SU-DHL-6 (cell line): ENCODE data around the gene EIF4EBP2.

Experiments used
- H2AFZ ChIP-seq: fragments of 200-600 bp; sonication (generic); 2 replicates; pipeline ENCODE4 v1.6.1; 2014; ENCODE audit warnings: low read depth, mild to moderate bottlenecking, moderate library complexity, mixed read lengths, antibody characterized with exemption, low read length; ENCODE audit not compliant: severe bottlenecking
- H3F3A ChIP-seq: fragments of 200-600 bp; shearing (Covaris generic); 2 replicates; pipeline ENCODE4 v1.6.0; 2016; ENCODE audit warnings: antibody characterized with exemption, mild to moderate bottlenecking; ENCODE audit not compliant: insufficient read depth
- H3K27ac ChIP-seq: fragments of 200-600 bp; sonication (generic); 2 replicates; pipeline ENCODE4 v1.5.1; 2016; ENCODE audit warnings: low read depth, mild to moderate bottlenecking, low read length, moderate library complexity, mixed read lengths
- H3K27me3 ChIP-seq: fragments of 200-600 bp; sonication (generic), shearing (Covaris generic); 2 replicates; pipeline ENCODE4 v1.6.0; 2014; ENCODE audit warnings: mild to moderate bottlenecking, low read length
- H3K36me3 ChIP-seq: fragments of 200-600 bp; sonication (generic); 2 replicates; pipeline ENCODE4 v1.6.1; 2014; ENCODE audit warnings: mild to moderate bottlenecking, low read length, mixed read lengths
- H3K4me2 ChIP-seq: fragments of 300-600, 200-600 bp; shearing (Covaris generic), sonication (generic); 2 replicates; pipeline ENCODE4 v1.6.0; 2014; ENCODE audit warnings: low read length, low read depth, mild to moderate bottlenecking; ENCODE audit not compliant: poor library complexity, severe bottlenecking
- H3K4me3 ChIP-seq: fragments of 200-600 bp; sonication (generic); 2 replicates; pipeline ENCODE4 v1.5.1; 2014; ENCODE audit warnings: antibody characterized with exemption, low read length, mild to moderate bottlenecking, mixed read lengths; ENCODE audit not compliant: insufficient read depth, poor library complexity, severe bottlenecking
- H3K79me2 ChIP-seq: fragments of 200-600 bp; sonication (generic); 2 replicates; pipeline ENCODE4 v1.6.1; 2014; ENCODE audit warnings: mild to moderate bottlenecking, low read length, moderate library complexity; ENCODE audit not compliant: insufficient read depth
- H3K9ac ChIP-seq: fragments of 200-600 bp; sonication (generic); 2 replicates; pipeline ENCODE4 v1.7.0; 2014; ENCODE audit warnings: mild to moderate bottlenecking, low read length
- H3K9me2 ChIP-seq: fragments of 200-600 bp; sonication (generic); replicated peaks from 2 replicates; pipeline ENCODE4 v1.6.1; 2014; ENCODE audit warnings: low read length; ENCODE audit not compliant: insufficient read depth
- H3K9me3 ChIP-seq: fragments of 200-600 bp; sonication (generic); 2 replicates; pipeline ENCODE4 v1.6.1; 2014; ENCODE audit warnings: low read length, mixed read lengths; ENCODE audit not compliant: insufficient read depth
- H4K20me1 ChIP-seq: fragments of 200-600 bp; sonication (generic); 2 replicates; pipeline ENCODE4 v1.6.1; 2014; ENCODE audit warnings: low read depth, mild to moderate bottlenecking, antibody characterized with exemption, low read length, moderate library complexity, mixed read lengths
- EZH2phosphoT487 ChIP-seq: fragments of 200-600 bp; sonication (generic), shearing (Covaris generic); conservative IDR thresholded peaks from 2 replicates; pipeline ENCODE4 v1.6.1; 2018; ENCODE audit warnings: mild to moderate bottlenecking, antibody characterized with exemption, low read length, moderate library complexity, mixed read lengths
- TF ChIP-seq, protein P1 (sequence below): fragments of 200-600 bp; sonication (generic); IDR thresholded peaks from one replicate; pipeline ENCODE4 v1.5.1; 2017; ENCODE audit warnings: antibody characterized with exemption, mild to moderate bottlenecking, low read length, moderate library complexity; ENCODE audit not compliant: insufficient read depth, poor library complexity, severe bottlenecking

Gene EIF4EBP2

DNA sequence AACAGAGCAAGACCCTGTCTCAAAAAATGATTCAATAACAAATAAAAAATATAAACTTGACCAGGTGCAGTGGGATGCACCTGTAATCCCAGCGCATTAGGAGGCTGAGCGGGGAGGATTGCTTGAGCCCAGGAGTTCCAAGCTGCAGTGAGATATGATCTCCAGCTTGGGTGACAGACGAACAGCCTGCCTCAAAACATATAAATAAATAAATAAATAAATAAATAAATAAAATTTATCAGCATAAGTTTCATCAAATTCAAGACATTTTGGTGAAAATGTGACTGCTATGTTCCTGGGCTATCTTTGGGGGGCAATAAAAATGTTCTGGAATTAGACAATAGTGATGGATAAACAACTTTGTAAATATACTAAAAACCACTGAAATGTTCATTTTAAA is 4.8 kb upstream of the EIF4EBP2 start:
- H3K4me3 ChIP-seq = no peak overlapping the region
- H3K79me2 ChIP-seq = peaks cover 2% of the 10 kb centered on the region; the same call in 1 of the 2 replicates
- no peaks in the 10 kb centered on the region for H3K36me3 ChIP-seq
- H3K9me2 ChIP-seq = no peaks in the 10 kb centered on the region
- no peak overlapping the region for H3K4me2 ChIP-seq
- no peak overlapping the region for H3K27ac ChIP-seq
- no peaks in the 10 kb centered on the region for H3K27me3 ChIP-seq
- H3F3A ChIP-seq = peaks cover 3% of the 10 kb centered on the region; the same call in 1 of the 2 replicates
- H3K9me3 ChIP-seq = no peaks in the 10 kb centered on the region
- no peak overlapping the region for H3K9ac ChIP-seq
- no peak overlapping the region for H2AFZ ChIP-seq
- no peaks in the 10 kb centered on the region for H4K20me1 ChIP-seq
- no peak for TF ChIP-seq EZH2phosphoT487
- TF ChIP-seq, protein P1, sequence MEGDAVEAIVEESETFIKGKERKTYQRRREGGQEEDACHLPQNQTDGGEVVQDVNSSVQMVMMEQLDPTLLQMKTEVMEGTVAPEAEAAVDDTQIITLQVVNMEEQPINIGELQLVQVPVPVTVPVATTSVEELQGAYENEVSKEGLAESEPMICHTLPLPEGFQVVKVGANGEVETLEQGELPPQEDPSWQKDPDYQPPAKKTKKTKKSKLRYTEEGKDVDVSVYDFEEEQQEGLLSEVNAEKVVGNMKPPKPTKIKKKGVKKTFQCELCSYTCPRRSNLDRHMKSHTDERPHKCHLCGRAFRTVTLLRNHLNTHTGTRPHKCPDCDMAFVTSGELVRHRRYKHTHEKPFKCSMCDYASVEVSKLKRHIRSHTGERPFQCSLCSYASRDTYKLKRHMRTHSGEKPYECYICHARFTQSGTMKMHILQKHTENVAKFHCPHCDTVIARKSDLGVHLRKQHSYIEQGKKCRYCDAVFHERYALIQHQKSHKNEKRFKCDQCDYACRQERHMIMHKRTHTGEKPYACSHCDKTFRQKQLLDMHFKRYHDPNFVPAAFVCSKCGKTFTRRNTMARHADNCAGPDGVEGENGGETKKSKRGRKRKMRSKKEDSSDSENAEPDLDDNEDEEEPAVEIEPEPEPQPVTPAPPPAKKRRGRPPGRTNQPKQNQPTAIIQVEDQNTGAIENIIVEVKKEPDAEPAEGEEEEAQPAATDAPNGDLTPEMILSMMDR = no peak

DNA sequence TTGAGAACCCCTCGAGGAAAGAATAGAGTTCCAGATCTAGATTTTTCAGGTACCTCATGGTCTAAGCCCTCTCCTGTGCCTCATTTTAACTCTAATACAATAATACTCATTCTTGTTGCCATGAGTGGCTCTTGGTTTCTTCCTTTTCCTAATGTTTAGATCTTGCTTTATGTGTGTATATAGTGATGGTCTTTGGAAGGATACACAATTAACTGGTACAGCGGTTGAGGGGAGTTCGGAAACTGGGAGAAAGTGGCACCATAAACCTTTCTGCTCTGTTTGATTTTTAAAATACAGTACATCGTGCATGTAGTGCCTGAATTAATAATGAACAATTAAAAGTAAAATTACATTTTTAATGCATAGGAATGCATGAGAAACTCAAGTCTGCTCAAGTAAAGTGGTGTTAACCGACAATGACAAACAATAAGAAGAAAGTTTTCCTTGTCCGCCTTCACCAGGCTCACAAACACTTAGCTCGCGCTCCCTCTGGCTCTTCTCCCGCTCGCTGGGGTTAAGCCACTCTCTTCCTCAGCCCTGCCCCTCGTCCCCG is 386 bp upstream of the EIF4EBP2 start:
- peaks cover 8% of the 10 kb centered on the region; the same call in 1 of the 2 replicates for H4K20me1 ChIP-seq
- H2AFZ ChIP-seq = peak overlapping the region; percentile 87
- H3K4me3 ChIP-seq = peak overlapping the region; percentile 48
- H3K27ac ChIP-seq = no peak overlapping the region
- H3K36me3 ChIP-seq = no peaks in the 10 kb centered on the region; the same call in 1 of the 2 replicates
- H3K9ac ChIP-seq = peak overlapping the region; percentile 86
- H3K9me3 ChIP-seq = no peaks in the 10 kb centered on the region
- peaks cover 33% of the 10 kb centered on the region for H3K79me2 ChIP-seq
- H3F3A ChIP-seq = peaks cover 3% of the 10 kb centered on the region; the same call in 1 of the 2 replicates
- H3K4me2 ChIP-seq = peak overlapping the region; percentile 90
- no peaks in the 10 kb centered on the region for H3K9me2 ChIP-seq
- TF ChIP-seq, protein P1 = no peak
- no peak for TF ChIP-seq EZH2phosphoT487
- H3K27me3 ChIP-seq = no peaks in the 10 kb centered on the region

DNA sequence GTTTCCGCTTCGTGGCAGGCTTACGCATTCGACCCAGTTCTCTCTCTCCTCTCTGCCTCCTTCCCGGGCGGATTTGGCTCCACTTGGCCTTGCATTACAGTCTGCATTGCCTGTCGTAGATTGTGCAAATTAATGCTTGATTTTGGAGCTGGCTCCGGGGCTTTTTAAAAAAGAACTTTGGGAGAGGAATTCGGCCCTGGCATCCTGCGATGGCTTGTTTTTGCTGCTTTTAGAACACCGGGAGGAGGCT is 767 bp downstream of the EIF4EBP2 start:
- Histone ChIP-seq H3K36me3 (no peaks in the 10 kb centered on the region; the same call in 1 of the 2 replicates), H3K27ac (peak overlapping the region; percentile 46), H3K9ac (peak overlapping the region; percentile 86), H4K20me1 (peaks cover 11% of the 10 kb centered on the region; the same call in 1 of the 2 replicates), H3K4me3 (peak overlapping the region; percentile 69), H3K4me2 (peak overlapping the region; percentile 90), H2AFZ (no peak overlapping the region), H3K79me2 (peaks cover 45% of the 10 kb centered on the region), H3K27me3 (no peaks in the 10 kb centered on the region), H3F3A (peaks cover 3% of the 10 kb centered on the region; the same call in 1 of the 2 replicates), H3K9me2 (no peaks in the 10 kb centered on the region), H3K9me3 (no peaks in the 10 kb centered on the region)
- TF ChIP-seq, protein P1 = no peak
- TF ChIP-seq EZH2phosphoT487 = no peak
